Mesodermal cell (in vitro differentiated cells): ENCODE data around the gene CDKN2B-AS1.

Experiments
- H3K27ac ChIP-seq: 2 replicates; pipeline ENCODE4 v1.7.0; 2013; ENCODE audit warnings: mild to moderate bottlenecking, low read depth, low read length, moderate library complexity; ENCODE audit not compliant: severe bottlenecking
- H3K36me3 ChIP-seq: 2 replicates; pipeline ENCODE4 v1.7.1; 2013; ENCODE audit warnings: mild to moderate bottlenecking, low read length, moderate library complexity; ENCODE audit not compliant: control insufficient read depth, insufficient read depth
- H3K4me1 ChIP-seq: one replicate; pipeline ENCODE4 v1.7.1; 2013; ENCODE audit warnings: mild to moderate bottlenecking, low read length; ENCODE audit not compliant: insufficient read depth, control insufficient read depth, poor library complexity, severe bottlenecking
- H3K4me3 ChIP-seq: 2 replicates; pipeline ENCODE4 v1.7.0; 2013; ENCODE audit warnings: low read length, control low read depth, mild to moderate bottlenecking; ENCODE audit not compliant: insufficient read depth, poor library complexity, severe bottlenecking; ENCODE audit errors: extremely low read depth
- H3K9me3 ChIP-seq: 2 replicates; pipeline ENCODE4 v1.7.1; 2013; ENCODE audit warnings: mild to moderate bottlenecking, low read length, moderate library complexity; ENCODE audit not compliant: control insufficient read depth
- WGBS, 2 experiments: methylation state at CpG; one replicate each; pipeline ENCODE4 v1.1.5; 2013; ENCODE audit warnings: missing lambda C conversion rate in 2 of 2; ENCODE audit not compliant: insufficient coverage in 2 of 2; 5-methylcytosine and 5-hydroxymethylcytosine counted together

The CDKN2B-AS1 gene

GRCh38 chr9:22060831-22061383 lies 66.3 kb downstream of the CDKN2B-AS1 start:
- Histone ChIP-seq H3K36me3 (no peaks in the 10 kb centered on the region), H3K27ac (no peak overlapping the region), H3K9me3 (no peaks in the 10 kb centered on the region), H3K4me1 (no peaks in the 10 kb centered on the region), H3K4me3 (no peak overlapping the region)
- WGBS, 2 experiments = 77% methylated on average over 4 of the region's 4 CpGs; no CpG with 5 or more reads in 1 of the 2 experiments

DNA sequence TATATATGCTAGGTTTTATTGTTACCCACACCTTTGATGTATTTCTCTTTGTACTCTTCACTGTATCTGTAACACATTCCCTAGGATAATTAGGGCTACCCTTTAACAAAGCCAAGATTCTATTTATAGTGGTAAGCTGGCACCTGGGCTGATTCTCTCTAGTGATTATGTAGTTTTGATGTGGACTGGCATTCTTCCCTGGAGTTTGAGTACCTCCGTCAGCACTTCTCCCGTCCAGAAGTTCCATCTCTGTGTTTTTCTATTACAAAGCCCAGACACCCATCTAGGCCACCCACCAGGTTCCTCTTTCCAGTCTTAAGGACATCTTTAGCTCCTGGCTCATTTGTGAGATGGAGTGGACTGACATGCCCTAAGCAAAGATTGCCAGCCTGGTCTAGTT lies 70.4 kb downstream of the CDKN2B-AS1 start:
- H3K4me3 ChIP-seq = no peak overlapping the region
- H3K9me3 ChIP-seq = no peaks in the 10 kb centered on the region
- H3K4me1 ChIP-seq = no peaks in the 10 kb centered on the region
- no peak overlapping the region for H3K27ac ChIP-seq
- WGBS, 2 experiments = no CpG with 5 or more reads among the region's 2 CpGs
- no peaks in the 10 kb centered on the region for H3K36me3 ChIP-seq

DNA sequence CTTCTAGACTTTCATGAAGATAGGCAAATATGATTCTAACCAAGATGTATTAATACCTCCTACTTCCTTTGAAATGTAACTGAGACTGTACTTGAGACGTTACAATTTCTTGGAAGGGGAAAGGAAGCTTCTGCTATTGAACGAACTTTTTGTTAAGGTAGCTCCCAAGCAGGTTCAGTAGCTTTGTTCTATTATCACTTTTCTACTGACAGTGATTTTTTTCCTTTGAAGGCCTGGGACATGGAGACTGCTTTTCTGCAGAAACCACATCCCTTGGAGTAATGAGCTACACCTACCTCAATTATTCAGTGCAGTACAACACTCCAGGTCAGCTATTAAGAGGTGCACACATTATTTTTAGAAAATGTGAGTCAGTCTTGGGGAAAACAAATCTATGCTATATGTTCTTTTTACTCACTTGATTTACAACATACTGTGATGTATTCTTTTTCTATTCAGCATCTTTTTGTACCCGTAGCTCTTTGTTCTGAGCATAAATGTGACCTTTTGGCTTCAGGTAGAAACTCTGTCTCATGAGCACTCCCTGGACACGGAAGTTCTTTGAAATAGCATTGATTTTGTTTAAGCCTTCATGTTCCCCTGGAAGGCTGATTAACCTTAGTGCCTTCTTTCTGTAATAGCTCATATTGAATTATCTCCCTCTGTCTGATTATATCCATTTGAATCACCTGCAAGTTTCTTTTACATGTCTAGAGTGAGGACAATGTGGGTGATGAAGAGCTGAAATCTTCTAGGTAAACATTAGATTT lies 71.0 kb downstream of the CDKN2B-AS1 start:
- 89 to 90% methylated on average over 3 to 4 of the region's 4 CpGs for WGBS, 2 experiments
- no peaks in the 10 kb centered on the region for H3K9me3 ChIP-seq
- no peaks in the 10 kb centered on the region for H3K4me1 ChIP-seq
- H3K27ac ChIP-seq = no peak overlapping the region
- no peak overlapping the region for H3K4me3 ChIP-seq
- no peaks in the 10 kb centered on the region for H3K36me3 ChIP-seq

DNA sequence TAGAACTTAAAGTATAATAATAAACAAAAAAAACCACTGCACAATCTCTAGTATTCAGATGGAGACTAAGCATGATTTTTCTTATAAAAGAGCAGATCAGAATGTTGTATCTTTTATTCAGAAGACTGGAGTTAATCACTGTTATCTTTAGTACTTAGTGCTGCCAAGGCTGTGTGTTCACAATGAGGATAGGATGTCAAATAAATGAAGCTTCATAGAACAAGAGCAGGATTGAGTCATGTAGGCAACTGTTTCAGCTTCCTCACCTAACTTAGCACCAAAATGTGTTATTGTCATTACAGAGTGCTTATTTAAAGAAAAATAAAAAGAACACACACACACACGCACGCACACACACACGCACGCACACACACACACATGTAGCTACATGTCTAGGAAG lies 72.6 kb downstream of the CDKN2B-AS1 start:
- H3K4me1 ChIP-seq = no peaks in the 10 kb centered on the region
- no peak overlapping the region for H3K27ac ChIP-seq
- no CpG with 5 or more reads among the region's 4 CpGs for WGBS, 2 experiments
- no peaks in the 10 kb centered on the region for H3K9me3 ChIP-seq
- no peak overlapping the region for H3K4me3 ChIP-seq
- H3K36me3 ChIP-seq = no peaks in the 10 kb centered on the region

- Histone ChIP-seq H3K9me3 (no peaks in the 10 kb centered on the region), H3K36me3 (no peaks in the 10 kb centered on the region), H3K4me1 (no peaks in the 10 kb centered on the region), H3K27ac (no peak overlapping the region), H3K4me3 (no peak overlapping the region)
- WGBS, 2 experiments = 88 to 98% methylated on average over 6 to 7 of the region's 8 CpGs
Observed at GRCh38 chr9:22068369-22068768, 73.8 kb downstream of the CDKN2B-AS1 start.

- H3K9me3 ChIP-seq = no peaks in the 10 kb centered on the region
- H3K27ac ChIP-seq = no peak overlapping the region
- H3K4me3 ChIP-seq = no peak overlapping the region
- peaks cover 1% of the 10 kb centered on the region for H3K4me1 ChIP-seq
- H3K36me3 ChIP-seq = no peaks in the 10 kb centered on the region
- WGBS, 2 experiments = 83% methylated on average over 1 of the region's 1 CpG; no CpG with 5 or more reads in 1 of the 2 experiments
Observed at GRCh38 chr9:22073349-22073748, 78.8 kb downstream of the CDKN2B-AS1 start.

- H3K9me3 ChIP-seq = no peaks in the 10 kb centered on the region
- no peaks in the 10 kb centered on the region for H3K36me3 ChIP-seq
- H3K4me1 ChIP-seq = peaks cover 6% of the 10 kb centered on the region
- H3K4me3 ChIP-seq = no peak overlapping the region
- 100% methylated on average over 1 to 2 of the region's 3 CpGs for WGBS, 2 experiments
- H3K27ac ChIP-seq = no peak overlapping the region
Observed at GRCh38 chr9:22078081-22078480, 83.5 kb downstream of the CDKN2B-AS1 start.

- peaks cover 11% of the 10 kb centered on the region for H3K4me1 ChIP-seq
- no peak overlapping the region for H3K4me3 ChIP-seq
- H3K27ac ChIP-seq = no peak overlapping the region
- H3K9me3 ChIP-seq = no peaks in the 10 kb centered on the region
- 81 to 98% methylated on average over 4 of the region's 4 CpGs for WGBS, 2 experiments
- no peaks in the 10 kb centered on the region for H3K36me3 ChIP-seq
Observed at GRCh38 chr9:22079873-22080341, 85.3 kb downstream of the CDKN2B-AS1 start.

GRCh38 chr9:22084336-22085035 lies 89.9 kb downstream of the CDKN2B-AS1 start:
- Histone ChIP-seq H3K36me3 (no peaks in the 10 kb centered on the region), H3K4me1 (peaks cover 7% of the 10 kb centered on the region), H3K27ac (peak overlapping the region; percentile 70), H3K9me3 (no peaks in the 10 kb centered on the region), H3K4me3 (no peak overlapping the region)
- WGBS, 2 experiments = no CpG with 5 or more reads among the region's 2 CpGs

- H3K36me3 ChIP-seq = no peaks in the 10 kb centered on the region
- peaks cover 7% of the 10 kb centered on the region for H3K4me1 ChIP-seq
- H3K9me3 ChIP-seq = no peaks in the 10 kb centered on the region
- no CpG with 5 or more reads among the region's 5 CpGs for WGBS, 2 experiments
- no peak overlapping the region for H3K4me3 ChIP-seq
- no peak overlapping the region for H3K27ac ChIP-seq
Observed at GRCh38 chr9:22088053-22088716, 93.6 kb downstream of the CDKN2B-AS1 start.
